Coronary artery (tissue), 2 donors: ENCODE measurements around the gene FHIT.

Source experiments
- DNase-seq: peaks from one replicate; pipeline ENCODE4 v3.0.0-alpha.2; 2017; ENCODE audit warnings: low spot score
- H3K27ac ChIP-seq, 2 donors: fragments of 200-600 bp; sonication (generic); one replicate each; pipeline ENCODE4 v1.5.1; 2016 to 2019
- H3K4me3 ChIP-seq: fragments of 200-600 bp; sonication (generic); 2 replicates; pipeline ENCODE4 v1.5.1; 2016; ENCODE audit warnings: mild to moderate bottlenecking, moderate library complexity
- TF ChIP-seq, protein P1 (sequence below): fragments of 200-600 bp; sonication (generic); IDR thresholded peaks from one replicate; pipeline ENCODE4 v1.5.1; 2019; ENCODE audit warnings: antibody characterized with exemption

Gene FHIT

DNA sequence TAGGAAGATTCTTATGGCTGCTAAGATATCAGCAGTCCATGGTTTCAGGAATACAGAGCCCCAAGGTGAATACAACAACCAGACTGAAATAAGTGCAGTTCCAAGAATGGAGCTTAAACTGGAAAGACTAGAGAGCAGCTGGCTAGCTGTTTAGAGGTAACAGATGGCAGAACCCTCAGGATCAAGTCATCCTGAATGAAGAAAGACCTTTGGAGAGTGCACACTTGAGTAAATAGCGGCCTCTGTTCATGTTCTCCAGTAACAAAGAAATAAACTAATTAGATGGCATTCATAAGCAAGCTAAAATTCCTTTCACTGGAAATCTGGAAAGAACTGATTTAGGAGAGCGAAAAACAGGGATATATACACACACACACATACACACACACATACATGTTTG, 968.4 kb downstream of the FHIT start:
- no peak overlapping the region for H3K27ac ChIP-seq
- DNase-seq, result no peak
- TF ChIP-seq, protein P1, sequence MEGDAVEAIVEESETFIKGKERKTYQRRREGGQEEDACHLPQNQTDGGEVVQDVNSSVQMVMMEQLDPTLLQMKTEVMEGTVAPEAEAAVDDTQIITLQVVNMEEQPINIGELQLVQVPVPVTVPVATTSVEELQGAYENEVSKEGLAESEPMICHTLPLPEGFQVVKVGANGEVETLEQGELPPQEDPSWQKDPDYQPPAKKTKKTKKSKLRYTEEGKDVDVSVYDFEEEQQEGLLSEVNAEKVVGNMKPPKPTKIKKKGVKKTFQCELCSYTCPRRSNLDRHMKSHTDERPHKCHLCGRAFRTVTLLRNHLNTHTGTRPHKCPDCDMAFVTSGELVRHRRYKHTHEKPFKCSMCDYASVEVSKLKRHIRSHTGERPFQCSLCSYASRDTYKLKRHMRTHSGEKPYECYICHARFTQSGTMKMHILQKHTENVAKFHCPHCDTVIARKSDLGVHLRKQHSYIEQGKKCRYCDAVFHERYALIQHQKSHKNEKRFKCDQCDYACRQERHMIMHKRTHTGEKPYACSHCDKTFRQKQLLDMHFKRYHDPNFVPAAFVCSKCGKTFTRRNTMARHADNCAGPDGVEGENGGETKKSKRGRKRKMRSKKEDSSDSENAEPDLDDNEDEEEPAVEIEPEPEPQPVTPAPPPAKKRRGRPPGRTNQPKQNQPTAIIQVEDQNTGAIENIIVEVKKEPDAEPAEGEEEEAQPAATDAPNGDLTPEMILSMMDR, result no peak
- no peak overlapping the region for H3K4me3 ChIP-seq

DNA sequence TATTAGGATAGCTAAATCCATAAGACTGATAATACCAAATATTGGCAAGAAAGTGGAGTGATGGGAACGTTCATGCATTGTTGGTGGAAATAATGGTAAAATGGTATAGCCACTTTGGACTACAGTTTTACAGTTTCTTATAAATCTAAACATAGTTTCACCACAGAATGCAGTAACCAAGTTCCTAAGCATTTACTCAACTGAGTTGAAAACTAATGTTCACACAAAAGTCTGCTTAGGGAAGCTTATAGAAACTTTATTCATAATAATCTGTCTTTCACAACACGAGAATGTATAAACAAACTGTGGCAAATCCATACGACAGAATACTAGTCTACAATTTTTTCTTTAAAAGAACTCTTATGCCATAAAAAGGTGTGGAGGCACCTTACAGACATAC, 969.3 kb downstream of the FHIT start:
- Histone ChIP-seq H3K27ac (no peak overlapping the region), H3K4me3 (no peak overlapping the region)
- TF ChIP-seq, protein P1, result no peak
- DNase-seq, result no peak

DNA sequence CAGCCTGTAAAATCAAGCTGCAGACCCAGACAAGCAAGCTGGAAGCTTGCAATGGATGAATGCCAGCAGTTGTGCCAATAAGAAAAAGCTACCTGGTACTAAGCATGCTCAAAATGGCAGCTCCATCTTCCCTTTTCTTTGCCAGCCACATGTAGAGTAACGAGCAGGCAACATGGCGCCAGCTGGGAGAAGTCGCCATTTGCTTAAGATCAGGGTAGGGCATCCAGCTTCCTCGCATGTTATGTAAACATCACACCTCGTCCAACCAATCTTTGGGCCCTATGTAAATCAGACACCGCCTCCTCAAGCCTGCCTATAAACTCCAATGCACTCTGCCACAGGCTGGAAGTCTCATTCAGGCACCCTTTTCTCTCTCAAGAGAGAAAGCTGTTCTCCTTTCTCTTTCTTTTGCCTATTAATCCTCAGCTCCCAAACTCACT, 973.9 kb downstream of the FHIT start:
- TF ChIP-seq, protein P1, result no peak
- Histone ChIP-seq H3K4me3 (no peak overlapping the region), H3K27ac (no peak overlapping the region)
- no peak for DNase-seq

DNA sequence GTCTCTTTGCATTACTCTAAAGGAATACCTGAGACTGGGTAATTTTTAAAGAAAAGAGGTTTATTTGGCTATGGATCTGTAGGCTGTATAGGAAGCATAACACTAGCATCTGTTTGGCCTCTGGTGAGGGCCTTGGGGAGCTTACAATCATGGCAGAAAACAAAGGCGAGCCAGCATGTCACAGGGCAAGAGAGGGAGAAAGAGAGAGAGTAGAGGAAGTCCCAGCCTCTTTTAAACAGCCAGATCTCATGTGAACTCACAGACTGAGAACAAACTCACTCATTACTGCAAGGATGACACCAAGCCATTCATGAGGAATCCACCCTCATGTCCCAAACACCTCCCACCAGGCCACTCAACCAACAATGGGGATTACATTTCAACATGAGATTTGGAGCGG, 974.6 kb downstream of the FHIT start:
- Histone ChIP-seq H3K4me3 (no peak overlapping the region), H3K27ac (no peak overlapping the region)
- TF ChIP-seq, protein P1, result no peak
- DNase-seq, result no peak

DNA sequence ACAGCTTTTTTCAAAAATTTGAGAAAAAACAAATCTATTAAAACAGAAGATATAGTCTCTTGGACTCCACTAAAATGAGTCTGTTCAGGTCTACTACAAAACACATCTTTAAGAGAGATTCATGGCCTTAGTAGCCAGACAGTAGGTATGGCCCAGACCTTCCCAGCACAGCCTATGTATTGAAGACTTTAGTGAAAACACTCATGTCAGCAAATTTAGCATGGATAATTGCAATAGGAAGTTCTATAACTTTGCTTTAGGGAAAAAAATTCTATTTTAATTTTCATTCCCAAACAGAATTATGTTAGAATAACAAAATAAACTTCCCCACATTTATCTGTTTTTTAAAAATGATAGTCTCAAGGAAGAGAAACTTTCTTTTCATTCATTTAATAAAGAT, 976.6 kb downstream of the FHIT start:
- Histone ChIP-seq H3K4me3 (no peak overlapping the region), H3K27ac (no peak overlapping the region)
- TF ChIP-seq, protein P1, result no peak
- no peak for DNase-seq

DNA sequence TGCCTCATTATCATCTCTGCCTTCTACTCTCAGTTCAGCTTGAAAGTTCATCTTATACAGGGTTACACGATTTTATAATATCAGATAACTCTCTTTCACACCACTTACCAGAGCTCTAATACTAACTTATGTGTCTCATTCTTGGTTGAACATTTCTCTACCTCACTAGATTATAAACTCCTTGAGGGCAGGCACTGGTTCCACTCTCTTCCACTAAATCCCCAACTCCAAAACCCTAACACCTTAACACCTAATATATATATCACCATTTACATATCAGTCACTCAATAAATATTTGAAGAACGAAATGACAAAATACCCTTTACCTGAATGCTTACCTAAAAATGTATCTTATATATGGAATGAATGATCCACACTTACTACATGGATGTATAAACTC, 977.2 kb downstream of the FHIT start:
- Histone ChIP-seq H3K27ac (no peak overlapping the region), H3K4me3 (no peak overlapping the region)
- DNase-seq, result no peak
- TF ChIP-seq, protein P1, result no peak

DNA sequence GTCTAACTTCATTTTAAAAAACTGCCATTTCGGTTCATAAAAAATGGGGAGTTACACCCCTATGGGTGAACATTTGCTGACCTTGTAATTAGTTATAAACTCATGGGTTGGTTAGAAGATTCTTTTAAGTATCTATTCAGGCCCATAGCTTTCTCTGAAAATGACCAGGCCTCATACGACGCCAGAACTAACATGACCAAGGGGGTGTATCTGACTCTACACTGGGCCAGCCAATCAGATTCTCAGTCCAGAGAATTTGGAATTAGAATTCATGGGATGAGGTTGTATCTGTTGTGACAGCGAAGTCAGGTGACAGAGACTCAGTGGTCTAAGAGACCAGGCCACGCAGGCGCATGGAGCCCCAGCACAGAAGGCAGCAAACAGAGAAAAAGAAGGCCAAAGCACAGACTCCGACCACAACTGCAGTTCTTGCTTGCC, 981.4 kb downstream of the FHIT start:
- TF ChIP-seq, protein P1, result no peak
- H3K4me3 ChIP-seq, result no peak overlapping the region

More for the DNA sequence above, 981.4 kb downstream of the FHIT start:
- no peak overlapping the region for H3K27ac ChIP-seq
- DNase-seq, result no peak
